Upper lobe of left lung (tissue), 6 donors: ENCODE data around the gene PRKCH. TPM values are rescaled to one million over a fixed set of nuclear protein-coding genes. Genes with fewer than 3 reads are reported as not detected.
A peak's percentile ranks its signal among the peaks of the same experiment; 100 is the strongest.

ENCODE experiments used
- ATAC-seq, 2 donors: fragments of 200-7000 bp; cut with Tn5 transposase; one replicate each; pipeline ENCODE4 v1.9.1; 2022; ENCODE audit warnings: mild to moderate bottlenecking in 2 of 2, moderate library complexity in 2 of 2; ENCODE audit not compliant: low FRiP score in 2 of 2
- DNase-seq, 2 donors: peaks; one replicate each; pipeline ENCODE4 v3.0.0-alpha.2; 2019 to 2020
- H3K27ac ChIP-seq, 4 donors: fragments of 200-600 bp; sonication (generic); one replicate each; pipeline ENCODE4 v1.5.1; 2016 to 2019
- H3K27me3 ChIP-seq, 4 donors: fragments of 200-600 bp; sonication (generic); one replicate each; pipeline ENCODE4 v1.5.1; 2017 to 2019
- H3K36me3 ChIP-seq, 4 donors: fragments of 200-600 bp; sonication (generic); one replicate each; pipeline ENCODE4 v1.5.1; 2016 to 2019
- H3K4me1 ChIP-seq, 4 donors: fragments of 200-600 bp; sonication (generic); one replicate each; pipeline ENCODE4 v1.5.1; 2018 to 2019
- H3K4me3 ChIP-seq, 4 donors: fragments of 200-600 bp; sonication (generic); one replicate each; pipeline ENCODE4 v1.5.1; 2017 to 2019; ENCODE audit warnings: mild to moderate bottlenecking in 2 of 4, moderate library complexity in 1 of 4
- H3K9me3 ChIP-seq, 4 donors: fragments of 200-600 bp; sonication (generic); one replicate each; pipeline ENCODE4 v1.5.1; 2018 to 2019
- EP300 ChIP-seq, 4 donors: sonication (generic); formaldehyde crosslinking; IDR thresholded peaks; one replicate each; pipeline ENCODE4 v1.5.1; 2017; ENCODE audit warnings: antibody characterized with exemption in 4 of 4, control low read depth in 2 of 4
- POLR2A ChIP-seq, 4 donors: fragments of 450-650 bp; IDR thresholded peaks; one replicate each; pipeline ENCODE4 v1.5.1; 2016 to 2017; ENCODE audit warnings: antibody characterized with exemption in 4 of 4, mild to moderate bottlenecking in 2 of 4
- POLR2AphosphoS5 ChIP-seq, 2 donors: sonication (generic); formaldehyde crosslinking; IDR thresholded peaks; one replicate each; pipeline ENCODE4 v1.5.1; 2017; ENCODE audit warnings: antibody characterized with exemption in 2 of 2
- WGBS, 2 donors: methylation state at CpG; one replicate each; pipeline ENCODE4 v1.1.5; 2017 to 2018; 5-methylcytosine and 5-hydroxymethylcytosine counted together
- total RNA-seq, 6 donors: library from RNA; depleted of rRNA in 4 of 6; stranded (reverse); fragments of >200 nt in 4 of 6; gene quantifications; one replicate each; pipeline versions ENCODE4 v1.1.0 to v1.2.1, GENCODE V29; 2016 to 2021
- TF ChIP-seq, protein P1 (sequence below), 6 experiments: fragments of 450-650 bp in 4 of 6; fragments of 200-600 bp in 2 of 6; sonication (generic) in 2 of 6; IDR thresholded peaks; one replicate each; pipeline ENCODE4 v1.5.1; 2016 to 2019; ENCODE audit warnings: antibody characterized with exemption in 6 of 6
- donor health status: DM: no; HTN: no; CAD: no; lungs with moderate emphysema.
- donor health status: DM: no; HTN: yes; CAD: no; lungs with severe emphysema.

The PRKCH gene
- total RNA-seq, 6 donors from 2014 or later = 54.0 to 102 (median 76.6) TPM

DNA sequence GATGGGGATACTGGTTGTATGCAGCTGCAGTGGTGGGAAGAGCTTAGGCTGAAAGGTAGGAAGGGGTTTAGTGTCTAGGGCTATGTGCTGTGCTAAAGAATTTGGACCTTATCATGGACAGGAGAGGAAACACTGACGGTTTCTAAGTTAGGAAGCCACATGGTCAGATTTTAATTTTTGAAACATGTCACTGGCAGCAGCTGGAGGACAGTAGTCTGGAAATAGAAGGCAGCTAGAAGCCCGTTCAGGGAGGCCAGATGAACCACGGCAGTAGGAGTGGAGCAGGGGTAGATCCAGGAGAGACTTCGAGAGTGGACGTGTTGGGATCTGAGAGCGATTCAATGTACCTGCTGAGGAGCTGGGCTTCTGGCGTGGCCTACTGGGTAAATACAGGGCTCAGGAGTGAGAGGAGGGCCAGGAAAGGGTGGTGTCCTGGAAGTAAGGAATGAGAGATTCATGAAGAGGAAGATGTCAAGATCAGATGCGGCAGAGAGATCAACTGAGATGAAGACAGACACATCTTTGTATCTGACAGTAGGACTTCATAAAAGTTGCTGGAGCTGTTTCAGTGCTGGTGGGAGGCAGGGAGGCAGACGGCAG, 64.9 kb downstream of the PRKCH start:
- Histone ChIP-seq H3K27me3 (no peaks in the 10 kb centered on the region), H3K4me3 (no peak overlapping the region), H3K4me1 (peaks cover 19 to 76% (median 44%) of the 10 kb centered on the region in 4 donors), H3K9me3 (no peaks in the 10 kb centered on the region), H3K27ac (no peak overlapping the region), H3K36me3 (no peaks in the 10 kb centered on the region)
- DNase-seq (no peak), ATAC-seq (no peak)
- no peak for TF ChIP-seq POLR2AphosphoS5 (IDR thresholded peaks at IDR 0.05)
- no peak for TF ChIP-seq EP300 (IDR thresholded peaks at IDR 0.05)
- no peak for TF ChIP-seq POLR2A (IDR thresholded peaks at IDR 0.05)
- TF ChIP-seq, protein P1, sequence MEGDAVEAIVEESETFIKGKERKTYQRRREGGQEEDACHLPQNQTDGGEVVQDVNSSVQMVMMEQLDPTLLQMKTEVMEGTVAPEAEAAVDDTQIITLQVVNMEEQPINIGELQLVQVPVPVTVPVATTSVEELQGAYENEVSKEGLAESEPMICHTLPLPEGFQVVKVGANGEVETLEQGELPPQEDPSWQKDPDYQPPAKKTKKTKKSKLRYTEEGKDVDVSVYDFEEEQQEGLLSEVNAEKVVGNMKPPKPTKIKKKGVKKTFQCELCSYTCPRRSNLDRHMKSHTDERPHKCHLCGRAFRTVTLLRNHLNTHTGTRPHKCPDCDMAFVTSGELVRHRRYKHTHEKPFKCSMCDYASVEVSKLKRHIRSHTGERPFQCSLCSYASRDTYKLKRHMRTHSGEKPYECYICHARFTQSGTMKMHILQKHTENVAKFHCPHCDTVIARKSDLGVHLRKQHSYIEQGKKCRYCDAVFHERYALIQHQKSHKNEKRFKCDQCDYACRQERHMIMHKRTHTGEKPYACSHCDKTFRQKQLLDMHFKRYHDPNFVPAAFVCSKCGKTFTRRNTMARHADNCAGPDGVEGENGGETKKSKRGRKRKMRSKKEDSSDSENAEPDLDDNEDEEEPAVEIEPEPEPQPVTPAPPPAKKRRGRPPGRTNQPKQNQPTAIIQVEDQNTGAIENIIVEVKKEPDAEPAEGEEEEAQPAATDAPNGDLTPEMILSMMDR (IDR thresholded peaks at IDR 0.05) = no peak
- WGBS, 2 donors = 81 to 83% methylated on average over 9 of the region's 9 CpGs

DNA sequence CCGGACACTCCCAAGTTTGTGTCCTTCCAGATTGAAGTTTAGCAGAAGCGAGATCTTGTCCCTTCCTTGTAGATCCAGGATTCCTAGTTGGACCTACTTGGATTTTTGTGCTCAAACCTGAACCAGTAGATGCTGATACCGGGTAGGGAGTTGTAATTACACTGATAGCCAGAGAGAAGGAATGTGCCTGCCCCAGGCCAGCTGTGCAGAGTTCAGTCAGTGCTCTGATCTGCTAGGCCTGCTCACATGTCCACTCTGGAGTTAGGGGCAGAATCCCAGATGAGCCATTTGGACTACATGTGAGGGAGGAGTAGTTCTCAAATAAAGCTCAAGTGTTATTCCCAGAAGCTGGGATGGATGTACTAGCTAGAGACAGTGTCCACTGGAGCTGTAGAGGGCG, 65.7 kb downstream of the PRKCH start:
- no peaks in the 10 kb centered on the region for H3K36me3 ChIP-seq
- TF ChIP-seq, protein P1 (IDR thresholded peaks at IDR 0.05) = no peak
- TF ChIP-seq POLR2AphosphoS5 (IDR thresholded peaks at IDR 0.05) = no peak
- TF ChIP-seq EP300 (IDR thresholded peaks at IDR 0.05) = no peak
- TF ChIP-seq POLR2A (IDR thresholded peaks at IDR 0.05) = no peak
- H3K27me3 ChIP-seq = no peaks in the 10 kb centered on the region
- 85 to 91% methylated on average over 4 of the region's 4 CpGs for WGBS, 2 donors
- no peaks in the 10 kb centered on the region for H3K9me3 ChIP-seq
- peak overlapping the region in 2 of 4 donors; percentile 2 to 30 for H3K27ac ChIP-seq
- DNase-seq = no peak
- peaks cover 18 to 75% (median 40%) of the 10 kb centered on the region in 4 donors for H3K4me1 ChIP-seq
- no peak for ATAC-seq
- H3K4me3 ChIP-seq = no peak overlapping the region

DNA sequence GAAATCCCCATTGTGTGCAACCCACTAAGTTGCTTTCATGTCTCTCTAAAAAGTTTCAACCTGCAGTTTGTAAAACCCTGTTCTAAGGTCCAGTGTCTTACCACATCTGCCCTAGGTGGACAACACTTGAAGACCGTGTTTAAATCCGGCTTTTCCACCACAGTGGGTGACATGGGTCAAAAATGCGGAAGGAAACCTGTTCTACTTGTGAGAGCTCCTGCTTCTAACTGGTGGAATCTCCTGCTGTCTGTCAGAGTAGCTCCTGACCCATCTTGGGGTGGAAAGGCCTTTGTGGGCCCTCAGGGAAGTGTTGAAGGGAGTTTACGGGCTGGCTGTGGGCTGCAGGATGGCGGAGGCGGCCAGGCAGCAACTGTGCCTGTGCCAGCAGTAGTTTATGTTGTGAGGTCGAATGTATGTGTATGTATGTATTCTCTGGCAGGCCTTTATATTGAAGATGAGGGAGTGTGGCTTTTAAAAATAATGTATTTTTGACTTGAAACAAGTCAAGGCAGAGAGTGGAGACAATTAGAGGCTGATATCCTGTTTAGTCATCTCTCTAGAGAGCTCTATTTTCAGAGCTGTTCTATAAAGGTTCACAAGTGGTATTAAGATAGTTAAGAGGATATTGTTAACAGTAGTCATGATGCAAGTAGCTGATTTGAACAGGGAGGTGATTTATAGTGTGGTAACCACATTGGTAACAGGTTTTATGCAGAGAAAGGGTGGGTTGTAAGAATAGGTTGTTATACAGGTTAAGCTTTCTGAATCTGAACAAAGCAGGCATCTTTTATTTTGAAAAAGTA, 67.0 kb downstream of the PRKCH start:
- 57 to 81% methylated on average over 7 of the region's 7 CpGs for WGBS, 2 donors
- Histone ChIP-seq H3K4me1 (peaks cover 11 to 62% (median 30%) of the 10 kb centered on the region in 4 donors), H3K36me3 (no peaks in the 10 kb centered on the region), H3K27me3 (no peaks in the 10 kb centered on the region), H3K4me3 (no peak overlapping the region), H3K9me3 (no peaks in the 10 kb centered on the region), H3K27ac (peak overlapping the region in 3 of 4 donors; percentile 4 to 75 (median 24))
- TF ChIP-seq EP300 (IDR thresholded peaks at IDR 0.05) = no peak
- no peak for TF ChIP-seq POLR2AphosphoS5 (IDR thresholded peaks at IDR 0.05)
- no peak for TF ChIP-seq POLR2A (IDR thresholded peaks at IDR 0.05)
- TF ChIP-seq, protein P1 (IDR thresholded peaks at IDR 0.05) = no peak
- ATAC-seq (peak; percentile 34 to 35), DNase-seq (peak in 1 of 2 donors; percentile 31)

DNA sequence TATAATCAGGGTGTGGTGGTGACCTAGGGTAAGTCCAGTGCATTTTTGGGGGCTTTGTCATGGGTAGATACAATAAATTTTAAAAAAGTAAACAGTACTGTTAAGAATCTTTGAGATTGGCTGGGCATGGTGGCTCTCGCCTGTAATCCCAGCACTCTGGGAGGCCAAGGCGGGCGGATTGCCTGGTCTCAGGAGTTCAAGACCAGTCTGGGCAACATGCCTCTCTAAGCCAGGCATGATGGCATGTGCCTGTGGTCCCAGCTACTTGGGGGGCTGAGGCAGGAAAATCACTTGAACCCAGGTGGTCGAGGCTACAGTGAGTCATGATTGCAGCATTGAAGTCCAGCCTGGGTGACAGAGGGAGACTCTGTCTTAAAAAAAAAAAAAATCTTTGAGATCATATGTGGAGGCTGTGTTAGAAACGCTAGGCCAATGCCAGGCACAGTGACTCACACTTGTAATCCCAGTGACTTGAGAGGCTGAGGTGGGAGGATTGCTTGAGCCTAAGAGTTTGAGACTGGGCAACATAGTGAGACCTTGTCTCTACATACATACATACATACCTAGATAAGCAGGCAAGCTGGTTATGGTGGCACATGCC, 67.7 kb downstream of the PRKCH start:
- no peak for DNase-seq

More for the DNA sequence above, 67.7 kb downstream of the PRKCH start:
- no peak for TF ChIP-seq EP300 (IDR thresholded peaks at IDR 0.05)
- no peak for TF ChIP-seq POLR2AphosphoS5 (IDR thresholded peaks at IDR 0.05)
- no peak for TF ChIP-seq POLR2A (IDR thresholded peaks at IDR 0.05)
- TF ChIP-seq, protein P1 (IDR thresholded peaks at IDR 0.05) = no peak
- H3K27ac ChIP-seq = peak overlapping the region in 3 of 4 donors; percentile 4 to 57 (median 24)
- no peaks in the 10 kb centered on the region for H3K9me3 ChIP-seq
- no peak overlapping the region for H3K4me3 ChIP-seq
- H3K4me1 ChIP-seq = peaks cover 9 to 55% (median 25%) of the 10 kb centered on the region in 4 donors
- no peaks in the 10 kb centered on the region for H3K36me3 ChIP-seq
- peak in 1 of 2 donors; percentile 36 for ATAC-seq
- no peaks in the 10 kb centered on the region for H3K27me3 ChIP-seq
- WGBS, 2 donors = 74 to 80% methylated on average over 5 of the region's 5 CpGs
